Measurements from ENCODE around the gene SLC2A4RG.

Gene SLC2A4RG

DNA sequence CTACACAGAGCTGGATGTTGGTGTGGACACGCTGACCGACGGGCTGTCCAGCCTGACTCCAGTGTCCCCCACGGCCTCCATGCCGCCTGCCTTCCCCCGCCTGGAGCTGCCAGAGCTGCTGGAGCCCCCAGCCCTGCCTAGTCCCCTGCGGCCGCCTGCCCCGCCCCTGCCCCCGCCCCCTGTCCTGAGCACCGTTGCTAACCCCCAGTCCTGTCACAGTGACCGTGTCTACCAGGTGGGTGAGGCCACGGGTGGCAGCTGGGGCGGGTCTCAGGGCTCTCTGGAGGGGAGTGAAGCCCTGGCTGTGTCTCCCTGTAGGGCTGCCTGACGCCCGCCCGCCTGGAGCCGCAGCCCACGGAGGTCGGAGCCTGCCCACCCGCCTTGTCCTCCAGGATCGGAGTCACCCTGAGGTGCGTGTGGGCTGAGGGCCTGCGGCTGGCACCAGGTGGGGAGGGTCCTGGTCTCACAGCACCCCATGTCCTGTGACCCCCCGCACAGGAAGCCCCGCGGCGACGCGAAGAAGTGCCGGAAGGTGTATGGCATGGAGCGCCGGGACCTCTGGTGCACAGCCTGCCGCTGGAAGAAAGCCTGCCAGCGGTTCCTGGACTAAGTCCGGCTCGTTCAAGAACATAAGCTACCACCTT is 2.9 kb downstream of the SLC2A4RG start:
- no peak for DNase-seq

DNA sequence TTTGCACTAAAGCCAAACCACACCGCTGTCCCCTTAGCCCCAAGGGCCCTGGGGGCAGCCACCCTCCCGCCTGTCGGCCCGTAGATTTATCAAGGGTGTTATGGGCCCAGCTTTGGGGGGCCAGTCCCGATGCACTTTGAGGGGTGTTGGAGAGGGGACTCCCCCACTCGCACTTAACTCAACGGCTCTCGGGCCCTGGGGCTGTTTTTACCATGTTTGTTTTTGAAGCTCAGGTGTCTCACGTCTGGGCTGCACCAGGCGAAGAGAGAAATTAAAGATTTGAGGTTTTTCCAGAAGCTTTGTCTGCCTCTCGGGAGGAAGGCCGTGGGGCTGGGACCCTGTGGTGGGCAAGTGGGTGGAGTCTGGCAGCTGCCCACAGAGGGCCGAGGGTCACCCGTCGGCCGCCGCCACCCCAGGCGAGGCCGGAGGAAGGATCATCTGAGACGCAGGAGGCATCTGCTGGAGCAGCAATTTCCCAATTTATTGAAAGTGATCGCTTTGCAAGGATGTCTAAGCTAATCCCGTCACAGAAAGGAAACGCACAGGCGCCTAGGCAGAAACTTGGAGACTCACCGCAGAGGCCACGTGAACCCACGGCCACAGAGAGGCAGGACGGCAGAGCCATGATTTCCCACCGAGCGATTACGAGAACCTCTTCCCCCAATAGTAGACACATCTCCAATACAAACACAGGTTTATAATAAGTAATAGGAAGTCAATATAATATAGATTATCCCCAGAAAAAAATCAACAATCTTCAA is 3.8 kb downstream of the SLC2A4RG start:
- no peak for DNase-seq

DNA sequence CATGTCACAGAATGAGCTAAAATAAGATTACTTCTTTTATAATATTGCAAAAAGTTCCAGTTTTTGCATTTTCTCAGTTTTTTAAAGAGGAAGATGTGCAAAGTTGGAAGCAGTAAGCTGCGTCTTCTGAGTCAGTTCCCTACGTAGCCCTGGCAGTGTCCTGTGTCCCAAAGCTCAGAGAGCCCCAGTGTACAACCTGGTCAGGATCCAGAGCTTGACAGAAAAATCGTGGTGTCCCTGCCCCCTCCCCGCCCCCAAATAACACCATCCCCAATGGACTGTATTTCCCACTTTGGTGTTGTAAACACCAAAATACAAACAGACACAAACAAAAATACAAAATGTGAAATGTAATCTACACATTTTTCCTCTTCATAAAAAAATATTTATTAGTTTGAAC is 4.6 kb downstream of the SLC2A4RG start:
- no peak for DNase-seq

DNA sequence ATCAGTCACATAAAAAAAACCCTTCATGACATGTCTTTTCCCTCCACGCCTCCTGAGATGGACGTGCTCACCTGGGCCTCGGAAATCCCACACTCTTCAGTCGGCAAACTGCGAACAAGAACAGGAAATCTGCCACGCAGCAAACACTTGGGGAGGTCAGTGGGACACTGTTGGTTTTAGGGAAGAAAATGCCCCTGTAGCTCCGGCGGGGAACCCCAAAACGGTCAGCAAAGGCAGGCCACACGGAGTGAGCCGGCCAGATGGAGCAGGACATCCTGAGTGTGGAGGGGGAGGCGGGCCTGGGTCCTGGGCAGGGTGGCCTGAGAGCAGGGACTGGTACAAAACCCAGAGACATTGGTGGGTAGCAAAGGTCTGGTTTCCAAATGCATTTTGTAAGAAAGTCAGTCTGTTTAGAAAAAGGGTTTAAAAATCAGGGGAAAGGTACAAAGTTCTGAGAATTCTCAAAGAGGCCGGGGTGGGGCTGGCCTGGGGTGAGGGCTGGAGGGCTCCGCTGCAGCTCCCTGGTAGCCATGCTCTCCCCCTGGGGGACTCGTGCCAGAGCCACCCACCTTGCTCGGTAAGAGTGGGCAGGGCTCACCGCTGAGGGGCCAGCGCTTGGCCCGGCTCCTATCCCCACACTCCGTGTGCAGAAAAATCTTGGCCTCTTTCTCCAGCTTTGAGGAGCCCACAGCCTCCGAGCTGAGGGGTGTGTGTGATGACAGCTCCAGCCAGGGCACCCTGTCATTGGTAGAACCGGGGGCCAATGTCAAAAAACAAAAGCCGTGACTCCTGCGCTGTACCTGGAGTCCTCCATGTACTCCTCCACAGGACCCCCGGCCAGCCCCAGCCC is 5.2 kb downstream of the SLC2A4RG start:
- DNase-seq = no peak

DNA sequence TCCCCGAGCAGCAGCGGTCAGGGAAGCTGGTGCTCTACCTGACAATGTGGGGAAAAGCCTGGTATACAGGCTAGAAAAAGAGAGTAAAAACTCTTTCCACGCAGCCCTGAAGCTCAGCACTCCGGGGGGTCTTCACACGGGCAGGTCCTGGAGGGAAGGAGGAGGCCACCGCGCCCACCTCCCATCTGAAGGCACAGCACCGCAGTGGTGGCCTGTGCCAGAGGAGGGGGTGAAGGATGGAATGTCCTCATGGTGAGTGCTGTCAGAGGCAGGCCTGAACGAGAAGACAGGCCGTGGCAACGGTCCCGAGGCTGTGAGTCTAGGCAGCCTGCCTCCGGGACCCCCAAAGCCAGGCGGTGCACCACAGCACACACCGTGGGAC is 5.8 kb downstream of the SLC2A4RG start:
- DNase-seq = no peak

DNA sequence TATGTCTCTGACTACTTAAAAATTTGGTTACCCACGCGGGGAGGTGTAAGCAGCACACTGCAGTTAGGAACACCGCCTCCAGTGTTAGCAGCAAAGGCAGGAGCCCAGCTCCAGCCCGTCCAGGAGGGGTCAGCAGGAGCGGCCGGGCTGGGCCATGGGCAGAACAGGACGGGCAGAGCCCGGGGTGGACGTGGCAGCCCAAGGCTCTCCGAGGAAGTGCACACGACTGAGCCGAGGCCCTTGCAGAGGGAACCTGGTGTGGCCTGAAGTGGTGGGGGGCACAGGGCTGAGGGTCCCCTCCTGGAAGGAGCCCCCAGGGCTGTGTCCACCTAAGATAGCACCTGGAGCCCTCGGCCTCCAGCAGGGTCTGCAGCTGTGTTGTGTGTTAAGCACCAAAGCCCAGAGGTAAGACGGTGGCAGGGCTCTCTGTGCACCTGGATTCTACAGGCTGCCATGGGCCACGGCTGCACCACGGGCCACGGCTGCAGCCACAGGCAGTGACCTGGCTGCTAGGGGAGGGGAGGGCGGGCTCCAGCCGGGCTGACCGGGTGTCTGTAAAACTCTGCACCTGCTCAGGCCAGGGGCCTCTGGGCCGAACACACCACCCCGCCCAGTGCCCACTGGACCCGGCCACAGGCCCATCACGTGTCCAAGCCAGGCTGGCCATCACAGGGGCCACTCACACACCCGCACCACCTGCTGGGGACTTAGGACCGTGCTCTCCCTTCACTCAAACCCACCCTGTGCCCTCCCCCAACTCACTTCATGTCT is 6.6 kb downstream of the SLC2A4RG start:
- no peak for DNase-seq

DNA sequence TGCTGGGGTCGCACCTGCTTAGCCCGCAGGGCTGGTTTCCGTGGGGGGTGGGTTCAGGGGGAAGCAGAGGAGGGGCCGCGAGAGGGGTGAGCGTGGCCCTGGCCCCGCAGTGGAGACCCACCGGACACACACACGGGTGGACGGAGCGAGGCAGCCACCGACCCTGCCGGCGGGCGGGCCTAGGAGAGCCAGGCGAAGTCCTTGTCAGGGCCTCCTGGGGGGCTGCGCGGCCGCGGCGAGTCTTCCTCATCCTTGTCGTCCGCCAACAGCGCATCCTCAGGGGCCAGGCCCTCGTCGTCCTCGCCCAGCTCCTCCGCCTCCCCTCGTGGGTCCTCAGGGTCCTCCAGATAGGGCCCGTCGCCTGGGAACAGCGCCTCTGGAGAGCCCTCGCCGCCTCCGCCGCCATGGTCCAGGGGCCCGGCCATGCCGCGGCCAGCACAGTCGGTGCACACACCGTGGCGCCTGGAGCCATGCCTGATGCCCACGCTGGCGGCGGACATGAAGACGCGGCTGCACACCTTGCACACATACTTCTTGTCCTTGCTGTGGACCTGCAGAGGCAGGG is 7.3 kb downstream of the SLC2A4RG start:
- DNase-seq = no peak

DNA sequence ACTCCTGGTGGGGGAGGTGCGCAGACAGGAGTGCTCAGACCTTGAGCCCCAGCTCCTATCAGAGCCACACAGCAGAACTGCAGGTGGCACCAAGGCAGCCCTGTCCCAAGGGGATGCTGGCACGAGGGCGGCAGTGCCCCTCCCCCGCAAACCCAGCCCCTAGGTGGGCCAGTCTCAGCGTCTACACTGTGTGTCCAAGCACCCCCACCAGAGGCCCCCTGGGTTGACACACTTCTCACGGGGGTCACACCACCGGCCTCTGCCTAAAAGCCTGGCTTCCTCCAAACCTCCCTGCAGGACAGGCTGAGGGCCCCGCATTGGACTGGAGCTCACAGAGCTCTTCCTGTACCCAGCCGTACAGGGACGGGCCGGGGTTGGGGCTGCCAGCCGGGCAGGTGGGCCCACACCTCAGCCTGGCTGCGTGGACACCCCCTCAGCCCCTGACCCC is 8.1 kb downstream of the SLC2A4RG start:
- DNase-seq = no peak

DNA sequence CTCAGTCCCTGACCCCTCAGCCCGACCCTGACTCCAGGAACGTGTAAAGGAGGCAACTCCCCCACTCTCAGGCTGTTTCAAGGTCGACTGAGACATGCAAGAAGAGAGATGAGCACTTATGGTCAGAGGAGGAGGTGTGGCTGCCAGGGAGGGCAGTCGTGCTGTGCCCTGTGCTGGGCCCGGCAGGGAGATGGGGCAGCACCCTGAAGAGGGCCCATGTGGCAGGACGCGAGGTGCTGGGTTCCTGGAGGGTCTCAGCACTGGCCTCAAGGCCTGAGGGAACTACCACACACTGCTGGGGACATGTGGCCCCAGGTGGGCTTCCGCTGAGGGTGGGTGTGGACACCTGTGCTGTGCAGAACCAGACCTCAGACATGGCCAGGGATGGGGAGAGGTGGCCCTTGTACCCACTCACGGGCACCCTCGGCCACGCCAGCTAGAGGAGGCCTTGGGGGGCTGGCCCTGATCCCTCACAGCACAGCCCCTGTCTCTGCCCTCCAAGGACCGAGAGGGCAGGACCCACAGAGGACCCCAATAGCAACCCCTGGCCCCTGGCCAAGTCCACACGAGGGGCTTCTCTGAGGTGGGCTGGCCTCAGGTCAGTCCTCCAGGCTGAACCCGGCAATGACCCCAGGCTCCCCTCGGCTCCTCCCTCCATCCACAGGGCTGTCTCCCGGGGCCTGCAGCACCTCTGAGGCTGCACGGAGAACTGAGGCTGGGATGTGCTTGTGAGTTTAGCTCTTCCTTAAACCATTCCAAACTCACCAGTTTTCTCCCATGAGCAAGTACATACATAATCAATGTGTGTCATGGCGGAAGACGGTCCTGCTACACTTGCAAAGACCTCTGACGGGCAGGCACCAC is 8.7 kb downstream of the SLC2A4RG start:
- DNase-seq = no peak

DNA sequence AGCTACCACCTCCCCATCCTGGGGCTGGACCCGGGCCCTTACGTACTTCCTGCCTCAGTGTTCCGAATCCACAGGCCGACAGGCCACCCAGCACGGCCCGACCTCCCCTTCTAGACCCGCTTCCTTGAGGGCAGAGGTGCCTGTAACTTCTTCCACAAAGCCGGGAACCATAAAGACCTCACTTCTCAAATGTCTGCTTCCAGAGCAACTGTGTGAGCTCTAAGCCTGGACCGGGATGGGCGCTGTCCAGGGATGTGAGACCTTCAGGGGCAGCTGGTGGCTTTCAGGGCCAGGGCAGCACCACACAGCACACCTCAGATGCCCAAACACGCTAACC is 9.3 kb downstream of the SLC2A4RG start:
- DNase-seq = no peak

DNA sequence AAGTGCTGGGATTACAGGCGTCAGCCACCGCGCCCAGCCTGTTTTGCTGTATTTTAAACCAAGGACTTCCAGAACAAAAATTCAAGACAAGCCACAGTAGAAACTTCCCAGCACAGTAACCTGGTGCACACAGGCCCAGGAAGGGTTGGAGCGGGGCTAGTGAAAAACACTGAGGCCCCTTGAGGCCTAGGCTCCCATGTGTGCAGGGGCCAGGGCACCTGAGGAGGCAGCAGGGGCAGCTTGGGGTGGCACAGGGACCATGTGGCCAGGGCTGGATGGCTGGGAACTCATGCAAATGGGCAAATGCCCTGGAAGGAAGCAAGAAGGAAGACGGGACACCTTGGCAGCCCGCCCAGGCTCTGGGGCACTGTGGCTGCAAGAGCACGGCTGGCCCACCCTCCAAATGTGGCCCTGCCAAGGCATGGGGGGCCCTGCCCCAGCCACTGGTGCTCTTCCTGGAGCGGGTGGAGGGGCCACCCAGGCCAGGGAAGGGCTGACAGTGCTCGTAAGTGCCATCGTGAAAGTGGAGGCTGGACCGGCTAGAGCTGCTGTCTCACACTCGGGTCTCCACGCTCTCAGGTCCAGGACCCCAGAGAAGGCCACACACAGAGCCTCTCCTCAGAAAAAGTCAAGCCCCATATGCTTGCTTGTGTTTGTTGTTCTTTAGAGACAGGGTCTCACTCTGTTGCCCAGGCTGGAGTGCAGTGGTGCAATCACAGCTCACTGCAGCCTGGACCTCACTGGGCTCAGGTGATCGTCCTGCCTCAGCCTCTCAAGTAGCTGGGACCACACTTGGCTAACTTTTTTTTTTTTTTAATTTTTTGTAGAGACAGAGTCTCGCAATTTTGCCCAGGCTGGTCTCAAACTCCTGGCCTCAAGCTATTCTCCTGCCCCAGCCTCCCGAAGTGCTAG is 10.3 kb downstream of the SLC2A4RG start:
- no peak for DNase-seq

DNA sequence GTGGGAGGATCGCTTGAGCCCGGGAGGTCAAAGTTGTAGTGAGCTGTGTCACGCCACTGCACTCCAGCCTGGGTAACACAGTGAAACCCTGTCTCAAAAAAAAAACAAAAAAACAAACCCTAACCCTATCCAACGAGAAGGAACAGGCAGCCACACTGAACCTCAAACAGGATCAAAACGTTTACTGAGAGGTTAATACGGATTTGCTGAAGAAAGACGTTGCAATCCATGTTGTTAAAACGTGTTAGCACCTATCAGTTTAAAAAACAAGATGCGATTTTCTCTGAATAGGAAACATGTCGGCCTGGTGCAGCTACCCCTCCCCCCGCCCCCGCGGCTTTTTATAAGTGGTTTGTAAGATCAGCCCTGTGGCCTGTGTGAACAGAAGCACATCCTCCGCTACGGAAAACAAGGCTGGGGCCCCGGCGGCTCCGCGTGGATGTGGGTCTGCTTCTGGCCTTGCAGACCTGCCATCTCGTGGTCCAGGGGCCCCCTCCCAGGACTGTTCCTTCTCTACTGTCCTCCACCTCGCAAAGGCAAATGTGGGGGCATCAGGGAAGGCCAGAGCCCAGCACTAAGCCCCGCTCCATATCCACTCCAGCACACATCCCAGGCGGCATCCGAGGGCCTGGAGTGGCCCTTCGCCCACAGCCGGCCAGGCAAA is 11.4 kb downstream of the SLC2A4RG start:
- peak; percentile 72 for DNase-seq

DNA sequence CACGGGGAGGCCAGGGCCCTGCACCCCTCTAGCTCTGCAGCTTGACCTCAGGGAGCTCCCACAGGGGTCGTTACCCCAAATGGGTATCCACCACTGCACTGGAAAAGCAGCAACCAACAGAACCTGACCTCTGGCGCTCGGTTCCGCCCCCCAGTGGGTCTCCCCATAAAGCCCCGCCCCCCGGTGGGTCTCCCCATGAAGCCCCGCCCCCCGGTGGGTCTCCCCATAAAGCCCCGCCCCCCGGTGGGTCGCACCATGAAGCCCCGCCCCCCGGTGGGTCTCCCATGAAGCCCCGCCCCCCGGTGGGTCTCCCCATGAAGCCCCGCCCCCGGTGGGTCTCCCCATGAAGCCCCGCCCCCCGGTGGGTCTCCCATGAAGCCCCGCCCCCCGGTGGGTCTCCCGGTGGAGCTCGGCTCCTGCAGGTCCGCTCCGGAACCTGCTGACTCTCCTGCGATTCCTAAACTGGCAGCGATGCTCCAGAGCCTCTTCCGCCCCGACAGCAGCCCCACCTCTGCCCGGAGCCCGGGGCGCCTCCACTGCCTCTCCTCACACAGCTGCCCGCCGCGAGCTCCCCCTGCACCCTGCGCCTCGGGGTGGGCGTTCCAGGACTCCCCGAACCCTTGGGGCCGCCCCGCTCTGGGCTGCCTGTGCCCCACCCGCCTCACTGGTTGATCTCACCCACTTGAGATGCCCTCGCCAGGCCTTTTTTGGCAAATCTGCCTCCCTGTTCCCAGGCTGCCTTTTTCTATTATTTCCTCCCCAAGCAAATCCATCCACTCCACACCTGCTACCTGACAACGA is 12.1 kb downstream of the SLC2A4RG start:
- DNase-seq = no peak

DNA sequence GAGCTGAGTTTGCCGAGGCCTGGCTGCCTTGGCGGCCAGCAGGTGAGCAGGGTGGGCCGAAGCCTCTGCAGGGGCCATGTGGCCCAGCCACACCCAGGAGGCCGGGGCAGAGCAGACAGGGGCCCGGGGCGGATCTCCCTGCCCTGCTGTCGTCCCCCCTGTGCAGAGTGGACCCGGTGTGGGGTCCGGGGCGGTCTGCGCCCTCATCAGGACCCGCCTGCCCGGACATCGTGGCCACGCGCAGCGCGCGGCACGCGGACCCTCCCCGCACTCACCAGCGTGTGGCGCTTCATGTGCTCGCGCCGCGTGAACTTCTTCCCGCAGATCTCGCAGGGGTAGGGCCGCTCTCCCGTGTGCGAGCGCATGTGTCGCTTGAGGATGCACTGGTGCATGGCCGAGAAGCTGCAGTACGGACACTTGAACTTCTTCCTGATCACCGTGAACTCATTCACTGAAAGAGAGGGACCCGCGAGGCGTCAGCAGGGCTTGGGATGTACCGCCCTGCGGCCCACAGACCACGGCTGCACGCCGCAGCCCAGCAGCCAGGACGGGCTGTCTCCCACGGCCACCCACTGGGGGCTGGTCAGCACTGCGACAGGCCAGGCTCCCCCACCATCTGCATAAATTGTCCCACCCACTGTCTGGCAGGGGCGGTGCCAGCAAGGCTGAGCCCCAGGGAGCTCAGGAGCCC is 13.0 kb downstream of the SLC2A4RG start:
- DNase-seq = no peak

DNA sequence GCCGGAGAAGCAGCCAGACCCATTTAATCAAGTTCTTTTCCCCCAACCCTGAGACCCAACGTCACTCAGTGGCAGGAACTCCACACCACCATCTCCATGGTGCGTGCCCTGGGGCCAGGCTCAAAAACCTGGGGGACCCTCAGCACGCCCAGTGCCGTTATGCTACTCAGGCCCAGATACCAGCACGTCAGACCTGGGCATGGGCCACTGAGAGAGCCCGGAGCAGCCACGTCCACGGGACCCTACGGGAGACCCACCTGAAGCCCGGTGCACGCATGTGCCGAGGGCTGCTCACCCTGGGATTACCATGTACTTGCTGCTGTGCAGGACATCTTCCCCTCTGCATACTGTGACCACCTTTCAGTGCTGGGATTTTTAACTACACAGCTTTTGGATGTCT is 13.8 kb downstream of the SLC2A4RG start:
- DNase-seq = no peak

DNA sequence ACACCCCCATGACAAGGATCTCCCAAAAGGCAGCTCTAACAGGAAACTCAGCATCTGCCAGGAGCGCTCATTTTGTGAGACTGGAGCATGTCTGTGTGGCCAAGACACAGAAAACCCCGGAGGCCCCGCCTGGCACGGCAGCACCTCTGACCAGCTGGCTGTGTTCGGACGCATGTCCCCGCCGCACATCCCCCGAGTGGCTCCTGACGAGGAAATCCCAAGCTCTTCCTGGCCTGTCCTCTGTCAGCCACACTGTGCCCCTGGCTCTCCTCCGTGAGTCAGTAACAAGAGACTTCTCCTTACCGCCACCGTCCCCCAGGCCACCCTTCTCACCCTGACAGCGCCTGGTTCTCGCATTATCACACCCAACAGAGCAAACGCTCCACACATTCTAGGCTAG is 14.4 kb downstream of the SLC2A4RG start:
- no peak for DNase-seq

DNA sequence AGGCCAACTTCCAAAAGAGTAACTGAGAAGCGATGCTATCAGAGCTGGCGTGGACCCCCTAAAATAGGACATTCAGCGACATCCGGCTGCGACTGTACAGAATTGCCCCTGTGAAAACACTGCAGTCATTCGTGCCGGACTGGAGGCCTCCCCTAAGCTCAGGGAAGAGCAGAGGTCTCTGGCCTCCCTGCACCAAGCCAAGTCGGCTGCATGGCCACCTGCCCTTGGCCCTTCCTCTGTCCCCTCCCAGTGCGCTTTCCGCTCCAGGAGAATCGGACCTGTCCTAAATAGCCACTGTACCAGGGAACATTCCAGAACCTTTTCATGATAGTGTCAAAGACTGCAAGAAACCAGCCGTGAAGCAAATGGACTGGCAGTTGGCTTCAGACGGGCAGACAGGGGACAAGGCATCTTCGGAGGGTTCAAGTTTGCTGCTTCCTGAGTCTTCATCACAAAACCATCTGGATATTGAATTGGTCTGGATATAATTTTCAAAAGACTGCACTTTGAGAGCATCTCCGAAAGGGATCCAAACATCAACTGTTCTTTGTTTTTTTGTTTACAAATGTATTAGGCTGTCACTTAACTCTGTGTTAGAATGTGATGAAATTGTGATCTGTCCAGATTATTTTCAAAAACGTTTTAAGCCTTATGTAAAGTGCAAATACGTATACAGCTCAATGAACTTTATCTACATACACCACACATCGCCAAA is 16.5 kb downstream of the SLC2A4RG start:
- no peak for DNase-seq

DNA sequence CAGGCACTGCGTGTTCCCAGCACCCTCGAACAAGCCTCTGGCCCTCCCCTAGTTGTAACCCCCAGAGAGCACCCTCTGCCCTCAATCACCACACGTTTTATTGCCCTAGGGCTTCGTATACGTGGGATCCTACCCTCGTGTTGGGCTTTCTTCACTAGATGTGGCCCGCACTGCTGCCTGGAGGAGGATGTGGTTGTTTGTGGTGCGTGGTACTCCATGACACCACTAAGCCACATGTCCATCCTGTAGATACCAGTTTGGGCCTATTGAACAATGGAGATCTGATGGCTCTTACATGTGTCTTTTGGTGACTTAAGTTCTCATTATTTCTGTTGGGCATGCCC is 17.0 kb downstream of the SLC2A4RG start:
- DNase-seq = no peak

Measured in stimulated activated naive CD4-positive, alpha-beta T cell treated with Interleukin-2 at 50 U/mL for 16 hours (primary cell).